DOHH2 (cell line): ENCODE data around the gene PQBP1.

Experiments used
- H3F3A ChIP-seq: fragments of 200-600 bp; sonication (generic), shearing (Covaris generic); 2 replicates; pipeline ENCODE4 v1.6.0; 2016; ENCODE audit warnings: antibody characterized with exemption, mild to moderate bottlenecking; ENCODE audit not compliant: control insufficient read depth, insufficient read depth
- H3K27ac ChIP-seq: fragments of 200-600 bp; sonication (generic); 2 replicates; pipeline ENCODE4 v1.5.1; 2014; ENCODE audit warnings: low read depth, mild to moderate bottlenecking, low read length, moderate library complexity
- H3K27me3 ChIP-seq: fragments of 200-600 bp; sonication (generic); 2 replicates; pipeline ENCODE4 v1.6.1; 2014; ENCODE audit warnings: mild to moderate bottlenecking, low read length, mixed read lengths; ENCODE audit not compliant: control insufficient read depth
- H3K36me3 ChIP-seq: fragments of 200-600 bp; sonication (generic); 2 replicates; pipeline ENCODE4 v1.6.1; 2014; ENCODE audit warnings: mild to moderate bottlenecking, low read length, moderate library complexity, mixed read lengths; ENCODE audit not compliant: control insufficient read depth
- H3K4me1 ChIP-seq: fragments of 200-600 bp; sonication (generic); 2 replicates; pipeline ENCODE4 v1.6.1; 2014; ENCODE audit warnings: mild to moderate bottlenecking, low read length, mixed read lengths; ENCODE audit not compliant: control insufficient read depth
- H3K4me2 ChIP-seq: fragments of 200-600 bp; sonication (generic); 2 replicates; pipeline ENCODE4 v1.6.0; 2014; ENCODE audit warnings: mild to moderate bottlenecking, low read length, moderate library complexity
- H3K4me3 ChIP-seq: fragments of 200-600 bp; sonication (generic); 2 replicates; pipeline ENCODE4 v1.5.1; 2014; ENCODE audit warnings: mild to moderate bottlenecking, low read length, mixed read lengths
- H3K79me2 ChIP-seq: fragments of 200-600 bp; sonication (generic); 2 replicates; pipeline ENCODE4 v1.6.1; 2014; ENCODE audit warnings: mild to moderate bottlenecking, low read length, mixed read lengths; ENCODE audit not compliant: control insufficient read depth
- H3K9me2 ChIP-seq: fragments of 200-600 bp; sonication (generic); replicated peaks from 2 replicates; pipeline ENCODE4 v1.6.1; 2014; ENCODE audit warnings: mild to moderate bottlenecking, low read length, mixed read lengths; ENCODE audit not compliant: control insufficient read depth
- H3K9me3 ChIP-seq: fragments of 200-600 bp; sonication (generic); 2 replicates; pipeline ENCODE4 v1.6.1; 2014; ENCODE audit warnings: antibody characterized with exemption, low read length, mixed read lengths; ENCODE audit not compliant: control insufficient read depth, insufficient read depth
- H4K20me1 ChIP-seq: fragments of 200-600 bp; sonication (generic); 2 replicates; pipeline ENCODE4 v1.6.0; 2014; ENCODE audit warnings: low read depth, mild to moderate bottlenecking, antibody characterized with exemption, low read length, moderate library complexity; ENCODE audit not compliant: control insufficient read depth, insufficient read depth
- CTCF ChIP-seq: fragments of 200-600 bp; sonication (generic); IDR thresholded peaks from one replicate; pipeline ENCODE4 v1.5.1; 2014; ENCODE audit warnings: antibody characterized with exemption, mild to moderate bottlenecking, low read depth, low read length; ENCODE audit not compliant: poor library complexity, severe bottlenecking
- EZH2phosphoT487 ChIP-seq: fragments of 200-600 bp; sonication (generic); IDR thresholded peaks from 2 replicates; pipeline ENCODE4 v1.6.1; 2017; ENCODE audit warnings: borderline replicate concordance, mild to moderate bottlenecking, antibody characterized with exemption, low read length, moderate library complexity, mixed read lengths

The PQBP1 gene

DNA sequence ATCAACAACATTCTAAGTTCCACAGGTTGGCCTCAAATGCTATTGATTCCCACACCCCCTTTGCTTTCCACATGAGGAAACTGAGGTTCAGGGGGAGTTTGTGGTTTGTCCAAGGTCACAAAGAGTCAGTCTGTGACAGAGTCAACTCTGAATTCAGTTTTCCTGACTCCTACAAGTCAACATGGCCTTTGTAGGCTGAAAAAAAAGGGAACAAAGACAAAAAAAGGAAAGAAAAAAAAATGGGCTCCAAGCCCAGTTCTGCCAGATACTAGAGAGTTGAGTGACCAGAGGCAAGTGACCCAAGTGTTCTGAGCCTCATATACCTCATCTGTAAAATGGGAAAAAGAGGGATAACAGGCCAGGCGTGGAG, 37.6 kb downstream of the PQBP1 start:
- peaks cover 12% of the 10 kb centered on the region for H3F3A ChIP-seq
- no peaks in the 10 kb centered on the region for H3K9me3 ChIP-seq
- H3K4me2 ChIP-seq = no peak overlapping the region
- H3K4me1 ChIP-seq = peaks cover 65% of the 10 kb centered on the region
- peak overlapping the region; percentile 12; the same call in 1 of the 2 replicates for H3K27ac ChIP-seq
- H3K9me2 ChIP-seq = no peaks in the 10 kb centered on the region
- peaks cover 60% of the 10 kb centered on the region for H3K36me3 ChIP-seq
- H3K4me3 ChIP-seq = no peak overlapping the region
- H3K27me3 ChIP-seq = no peaks in the 10 kb centered on the region
- TF ChIP-seq CTCF (no peak), EZH2phosphoT487 (no peak)
- no peaks in the 10 kb centered on the region for H4K20me1 ChIP-seq
- H3K79me2 ChIP-seq = peaks cover 52% of the 10 kb centered on the region

- peak overlapping the region; percentile 98 for H3K27ac ChIP-seq
- peak overlapping the region; percentile 93 for H3K4me2 ChIP-seq
- H3K4me1 ChIP-seq = peaks cover 78% of the 10 kb centered on the region
Measured at GRCh38 chrX:48936429-48937053, 38.8 kb downstream of the PQBP1 start.

DNA sequence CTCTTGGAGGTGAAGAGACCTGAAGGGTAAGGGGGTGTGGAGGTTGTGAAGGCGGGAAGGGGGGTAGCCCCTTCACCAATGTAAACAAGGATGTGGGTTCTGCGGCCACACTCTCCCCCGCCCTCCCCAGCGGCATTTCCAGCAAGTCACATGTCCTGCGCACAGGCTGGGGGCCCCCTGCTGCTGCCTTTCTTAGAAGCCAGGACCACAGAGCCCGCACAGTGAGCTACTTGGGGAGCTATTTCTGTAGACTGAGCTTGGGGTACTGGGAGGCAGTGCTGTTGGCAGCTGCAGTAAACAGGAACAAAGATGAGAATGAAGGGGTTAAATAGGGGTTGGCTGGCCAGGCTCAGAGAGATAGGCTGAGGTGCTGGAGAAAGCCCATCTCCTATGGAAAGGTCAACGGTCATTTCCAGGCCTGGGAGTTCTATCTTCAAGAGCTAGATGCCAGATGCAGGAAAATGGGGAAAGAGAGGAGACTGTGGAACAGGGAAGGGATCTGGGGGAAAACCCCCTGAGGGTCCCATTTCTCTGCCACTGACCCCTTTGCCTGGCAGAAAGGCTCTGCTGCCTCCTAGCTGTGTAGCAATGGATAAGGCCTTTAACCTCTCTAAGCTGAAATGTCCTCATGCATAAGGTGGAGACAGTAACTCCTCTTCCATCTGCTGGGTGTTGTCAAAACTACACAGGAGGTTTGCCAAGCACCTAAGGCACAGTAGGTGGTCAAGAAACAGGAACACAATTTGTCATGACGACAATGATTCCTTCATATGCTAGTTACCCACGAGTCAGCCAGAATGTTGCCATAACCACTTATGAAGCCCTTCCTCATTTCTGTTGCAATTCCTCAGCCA, 39.6 kb downstream of the PQBP1 start:
- peaks cover 72% of the 10 kb centered on the region for H3K36me3 ChIP-seq
- peak; percentile 46 for TF ChIP-seq CTCF
- no peak for TF ChIP-seq EZH2phosphoT487
- no peaks in the 10 kb centered on the region for H3K27me3 ChIP-seq
- H3K4me3 ChIP-seq = peak overlapping the region; percentile 71
- H3K9me3 ChIP-seq = no peaks in the 10 kb centered on the region
- peak overlapping the region; percentile 98 for H3K27ac ChIP-seq
- no peaks in the 10 kb centered on the region for H4K20me1 ChIP-seq
- peaks cover 85% of the 10 kb centered on the region for H3K4me1 ChIP-seq
- peak overlapping the region; percentile 93 for H3K4me2 ChIP-seq
- peaks cover 12% of the 10 kb centered on the region for H3F3A ChIP-seq
- H3K79me2 ChIP-seq = peaks cover 70% of the 10 kb centered on the region
- H3K9me2 ChIP-seq = no peaks in the 10 kb centered on the region

More at GRCh38 chrX:48936429-48937053, 38.8 kb downstream of the PQBP1 start:
- H3K36me3 ChIP-seq = peaks cover 67% of the 10 kb centered on the region
- no peaks in the 10 kb centered on the region for H3K9me2 ChIP-seq
- H3K9me3 ChIP-seq = no peaks in the 10 kb centered on the region
- no peaks in the 10 kb centered on the region for H3K27me3 ChIP-seq
- peaks cover 63% of the 10 kb centered on the region for H3K79me2 ChIP-seq
- H3K4me3 ChIP-seq = peak overlapping the region; percentile 71
- no peaks in the 10 kb centered on the region for H4K20me1 ChIP-seq
- peaks cover 12% of the 10 kb centered on the region for H3F3A ChIP-seq
- TF ChIP-seq CTCF (no peak), EZH2phosphoT487 (no peak)
